HG02642 (cell line): ENCODE measurements around the gene PTK7.

Experiments used
- ATAC-seq: cut with Tn5 transposase; IDR thresholded peaks from one replicate; pipeline ENCODE4 v1.9.1; 2021; ENCODE audit warnings: mild to moderate bottlenecking; ENCODE audit not compliant: unreplicated experiment, poor library complexity

The PTK7 gene

DNA sequence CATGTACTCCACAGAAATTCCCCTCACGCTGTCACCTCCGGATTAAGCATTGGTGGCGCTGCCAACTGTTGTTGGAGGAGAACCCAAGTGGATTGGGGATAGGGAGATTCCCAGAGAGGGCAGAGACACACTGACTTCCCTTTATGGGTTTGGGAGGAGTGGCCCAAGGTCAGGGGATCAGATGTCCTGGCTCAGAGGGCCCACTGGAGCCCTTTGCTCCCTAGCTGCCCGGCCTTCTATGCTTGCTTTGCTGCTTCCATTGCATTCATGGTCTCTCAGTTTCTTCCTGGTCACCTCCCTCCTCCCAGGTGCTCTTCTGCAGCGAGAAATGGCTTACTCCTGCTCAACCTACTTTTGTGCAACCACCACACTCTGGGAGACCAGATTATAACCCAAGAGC, 120.2 kb downstream of the PTK7 start:
- no peak for ATAC-seq

DNA sequence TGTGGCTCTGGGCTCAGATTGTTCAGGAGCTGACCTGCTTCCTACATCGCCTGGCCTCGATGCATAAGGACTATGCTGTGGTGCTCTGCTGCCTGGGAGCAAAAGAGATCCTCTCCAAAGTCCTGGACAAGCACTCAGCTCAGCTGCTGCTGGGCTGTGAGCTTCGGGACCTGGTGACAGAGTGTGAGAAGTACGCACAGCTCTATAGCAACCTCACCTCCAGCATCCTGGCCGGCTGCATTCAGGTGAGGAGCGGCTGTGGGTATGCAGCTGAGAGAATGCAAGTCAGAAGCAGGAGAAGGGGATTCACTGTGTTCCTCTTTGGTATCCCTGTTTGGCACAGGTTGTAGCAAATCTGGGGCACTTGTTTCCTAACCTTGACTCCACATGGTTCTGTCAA, 123.8 kb downstream of the PTK7 start:
- ATAC-seq = no peak

DNA sequence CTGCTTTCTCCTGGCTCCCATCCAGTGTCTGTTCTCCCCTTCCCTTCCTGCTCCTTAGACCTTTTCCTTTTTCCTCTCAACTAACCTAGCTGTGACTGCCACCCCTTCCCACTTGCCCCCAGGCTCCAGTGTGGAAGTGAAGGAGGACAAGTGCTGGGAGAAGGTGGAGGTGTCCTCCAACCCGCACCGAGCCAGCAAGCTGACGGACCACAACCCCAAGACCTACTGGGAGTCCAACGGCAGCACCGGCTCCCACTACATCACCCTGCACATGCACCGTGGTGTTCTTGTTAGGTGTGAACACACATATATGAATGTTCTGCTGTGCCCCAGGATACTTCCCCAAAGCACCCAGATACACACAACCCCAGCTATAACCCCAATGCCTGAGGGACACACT, 124.4 kb downstream of the PTK7 start:
- no peak for ATAC-seq

DNA sequence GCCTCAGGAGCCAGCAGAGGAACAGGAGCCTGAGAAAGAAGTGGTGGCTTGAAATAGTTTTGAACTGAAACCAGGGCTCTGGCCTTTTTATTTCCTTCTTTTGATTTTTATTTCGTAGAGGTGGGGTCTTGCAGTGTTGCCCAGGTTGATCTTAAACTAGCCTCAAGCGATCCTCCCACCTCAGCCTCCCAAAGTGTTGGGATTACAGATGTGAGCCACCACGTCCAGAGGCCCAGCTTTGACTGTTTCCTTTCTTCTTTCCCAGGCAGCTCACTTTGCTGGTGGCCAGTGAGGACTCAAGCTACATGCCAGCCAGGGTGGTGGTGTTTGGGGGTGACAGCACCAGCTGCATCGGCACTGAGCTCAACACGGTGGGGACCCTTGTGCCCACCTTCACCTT, 126.3 kb downstream of the PTK7 start:
- no peak for ATAC-seq

DNA sequence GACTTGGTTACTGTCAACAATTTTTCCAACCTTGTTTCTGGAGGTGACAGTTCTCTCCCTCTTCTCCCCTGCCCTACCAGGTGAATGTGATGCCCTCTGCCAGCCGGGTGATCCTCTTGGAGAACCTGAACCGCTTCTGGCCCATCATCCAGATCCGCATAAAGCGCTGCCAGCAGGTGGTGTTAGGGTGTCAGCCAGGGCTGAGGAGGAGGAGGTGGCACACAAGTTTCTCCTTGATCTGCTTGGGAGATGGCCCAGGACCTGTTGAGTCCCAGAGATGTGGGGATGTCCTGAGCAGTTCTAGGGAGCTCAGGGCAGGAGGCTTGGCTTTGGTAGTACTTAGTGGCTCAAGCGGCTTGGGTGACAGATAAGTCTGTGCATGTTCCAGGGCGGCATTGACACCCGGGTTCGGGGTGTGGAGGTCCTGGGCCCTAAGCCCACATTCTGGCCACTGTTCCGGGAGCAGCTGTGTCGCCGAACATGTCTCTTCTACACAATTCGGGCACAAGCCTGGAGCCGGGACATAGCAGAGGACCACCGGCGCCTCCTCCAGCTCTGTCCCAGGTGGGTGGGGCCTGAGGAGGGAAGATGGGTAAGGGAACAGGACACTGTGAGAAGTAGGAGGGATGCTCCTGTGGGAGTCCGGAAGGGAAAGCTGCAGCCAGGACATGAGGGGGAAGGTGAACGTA, 127.1 kb downstream of the PTK7 start:
- ATAC-seq = no peak

DNA sequence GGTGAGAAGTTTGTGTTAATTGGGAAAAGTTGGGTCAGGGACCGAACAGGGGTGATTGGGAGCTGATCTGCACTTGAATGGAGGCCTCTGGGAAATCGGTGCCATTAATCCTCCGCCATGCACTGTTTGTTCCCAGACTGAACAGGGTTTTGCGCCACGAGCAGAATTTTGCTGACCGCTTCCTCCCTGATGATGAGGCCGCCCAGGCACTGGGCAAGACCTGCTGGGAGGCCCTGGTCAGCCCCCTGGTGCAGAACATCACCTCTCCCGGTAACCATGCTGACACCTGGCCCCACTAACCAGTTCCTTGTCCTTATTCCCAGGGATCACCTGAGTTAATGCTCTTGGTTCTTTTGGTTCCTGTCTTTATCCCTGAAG, 127.6 kb downstream of the PTK7 start:
- ATAC-seq = no peak

DNA sequence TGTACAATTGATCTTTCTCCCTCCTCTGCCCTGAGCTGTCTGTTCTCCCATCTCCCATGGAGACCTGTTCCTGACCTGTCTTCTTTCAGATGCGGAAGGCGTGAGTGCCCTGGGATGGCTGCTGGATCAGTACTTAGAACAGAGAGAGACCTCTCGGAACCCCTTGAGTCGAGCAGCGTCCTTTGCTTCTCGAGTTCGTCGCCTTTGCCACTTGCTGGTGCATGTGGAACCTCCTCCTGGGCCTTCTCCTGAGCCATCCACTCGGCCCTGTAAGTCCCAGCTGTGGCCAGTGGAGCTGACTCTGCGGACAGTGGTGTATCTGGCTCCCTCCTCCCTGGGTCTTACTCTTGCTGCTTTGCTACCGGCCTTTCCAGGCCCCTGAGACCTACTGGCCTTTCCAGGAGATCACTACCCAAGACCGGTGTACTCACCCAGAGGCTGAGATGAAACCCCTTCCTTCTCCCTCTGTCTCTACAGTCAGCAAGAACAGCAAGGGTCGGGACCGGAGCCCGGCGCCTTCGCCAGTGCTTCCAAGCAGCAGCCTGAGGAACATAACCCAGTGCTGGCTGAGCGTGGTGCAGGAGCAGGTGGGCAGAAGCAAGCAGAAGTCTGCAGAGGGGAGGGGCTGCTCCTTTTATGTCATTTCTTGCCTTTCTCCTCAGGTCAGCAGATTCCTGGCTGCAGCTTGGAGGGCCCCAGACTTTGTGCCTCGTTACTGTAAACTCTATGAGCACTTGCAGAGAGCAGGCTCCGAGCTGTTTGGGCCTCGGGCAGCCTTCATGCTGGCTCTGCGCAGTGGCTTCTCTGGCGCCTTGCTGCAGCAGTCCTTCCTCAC, 128.4 kb downstream of the PTK7 start:
- no peak for ATAC-seq

DNA sequence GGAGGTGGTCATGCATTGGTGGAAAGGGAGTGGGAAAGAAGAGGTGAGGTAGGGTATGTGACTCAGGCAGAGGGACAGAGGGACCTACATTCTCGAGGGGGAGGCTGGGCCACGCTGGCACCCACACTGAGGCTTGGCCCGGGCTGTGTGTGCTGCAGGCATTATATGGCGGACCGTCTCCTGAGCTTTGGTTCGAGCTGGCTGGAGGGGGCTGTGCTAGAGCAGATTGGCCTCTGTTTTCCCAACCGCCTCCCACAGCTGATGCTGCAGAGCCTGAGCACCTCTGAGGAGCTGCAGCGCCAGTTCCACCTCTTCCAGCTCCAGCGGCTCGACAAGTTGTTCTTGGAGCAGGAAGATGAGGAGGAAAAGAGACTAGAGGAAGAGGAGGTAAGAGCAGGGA, 129.7 kb downstream of the PTK7 start:
- no peak for ATAC-seq

DNA sequence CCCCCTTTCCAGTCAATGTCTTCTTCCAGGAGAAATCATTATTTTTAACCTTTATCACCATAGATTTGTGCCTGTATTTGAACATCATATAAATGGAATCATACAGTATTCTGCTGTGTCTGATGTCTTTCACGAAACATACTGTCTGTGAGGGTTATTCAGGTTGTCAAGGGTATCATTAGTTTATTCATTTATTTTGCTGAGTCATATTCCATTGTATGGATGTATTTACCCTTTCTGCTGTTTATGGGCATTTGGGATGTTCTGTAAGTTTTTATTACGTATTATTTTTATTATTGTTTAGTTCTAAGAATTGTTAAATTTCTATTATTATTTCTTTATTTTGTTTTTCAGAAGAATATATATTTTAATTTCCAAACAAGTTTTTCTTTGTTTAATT, 131.2 kb downstream of the PTK7 start:
- no peak for ATAC-seq
